ENCODE results near the gene TBX15.

Gene TBX15

GRCh38 chr1:118871582-118872171, 116.5 kb downstream of the TBX15 start:
- DNase-seq (ENCODE audit: low read depth): no peak
- no peak overlapping the region for H3K4me3 ChIP-seq (ENCODE audit: low read depth, low read length)
- TF ChIP-seq, protein P1, sequence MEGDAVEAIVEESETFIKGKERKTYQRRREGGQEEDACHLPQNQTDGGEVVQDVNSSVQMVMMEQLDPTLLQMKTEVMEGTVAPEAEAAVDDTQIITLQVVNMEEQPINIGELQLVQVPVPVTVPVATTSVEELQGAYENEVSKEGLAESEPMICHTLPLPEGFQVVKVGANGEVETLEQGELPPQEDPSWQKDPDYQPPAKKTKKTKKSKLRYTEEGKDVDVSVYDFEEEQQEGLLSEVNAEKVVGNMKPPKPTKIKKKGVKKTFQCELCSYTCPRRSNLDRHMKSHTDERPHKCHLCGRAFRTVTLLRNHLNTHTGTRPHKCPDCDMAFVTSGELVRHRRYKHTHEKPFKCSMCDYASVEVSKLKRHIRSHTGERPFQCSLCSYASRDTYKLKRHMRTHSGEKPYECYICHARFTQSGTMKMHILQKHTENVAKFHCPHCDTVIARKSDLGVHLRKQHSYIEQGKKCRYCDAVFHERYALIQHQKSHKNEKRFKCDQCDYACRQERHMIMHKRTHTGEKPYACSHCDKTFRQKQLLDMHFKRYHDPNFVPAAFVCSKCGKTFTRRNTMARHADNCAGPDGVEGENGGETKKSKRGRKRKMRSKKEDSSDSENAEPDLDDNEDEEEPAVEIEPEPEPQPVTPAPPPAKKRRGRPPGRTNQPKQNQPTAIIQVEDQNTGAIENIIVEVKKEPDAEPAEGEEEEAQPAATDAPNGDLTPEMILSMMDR (IDR thresholded peaks at IDR 0.05; ENCODE audit: control insufficient read depth, extremely low read depth, insufficient read depth): no peak

GRCh38 chr1:118868387-118868786, 119.8 kb downstream of the TBX15 start:
- TF ChIP-seq, protein P1 (IDR thresholded peaks at IDR 0.05; ENCODE audit: control insufficient read depth, extremely low read depth, insufficient read depth): no peak

DNA sequence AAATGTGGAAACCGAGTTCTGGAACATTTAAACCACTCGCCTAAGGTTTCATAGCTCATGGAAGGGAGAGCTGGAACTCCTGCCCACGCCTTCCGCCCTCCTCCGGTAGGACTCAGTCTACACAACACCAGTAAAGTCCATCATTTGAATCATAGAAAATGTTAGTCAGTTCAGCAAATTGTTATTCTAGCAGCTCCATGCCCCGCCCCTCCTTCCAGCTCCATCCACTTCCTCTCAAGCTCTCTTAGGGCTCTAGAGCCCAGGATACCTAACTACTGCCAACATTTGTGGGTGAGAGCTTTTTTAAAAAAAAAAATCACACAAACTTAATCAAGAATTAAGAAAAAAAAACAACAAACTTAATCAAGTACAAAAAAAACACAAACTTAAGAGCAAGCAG, 121.8 kb downstream of the TBX15 start:
- TF ChIP-seq, protein P1 (IDR thresholded peaks at IDR 0.05; ENCODE audit: control insufficient read depth, extremely low read depth, insufficient read depth): no peak
- no peak overlapping the region for H3K4me3 ChIP-seq (ENCODE audit: low read depth, low read length)
- no peak for DNase-seq (ENCODE audit: low read depth)

More at GRCh38 chr1:118868387-118868786, 119.8 kb downstream of the TBX15 start:
- no peak for DNase-seq (ENCODE audit: low read depth)
- no peak overlapping the region for H3K4me3 ChIP-seq (ENCODE audit: low read depth, low read length)

- no peak overlapping the region for H3K4me3 ChIP-seq (ENCODE audit: low read depth, low read length)
- DNase-seq (ENCODE audit: low read depth): no peak
- TF ChIP-seq, protein P1 (IDR thresholded peaks at IDR 0.05; ENCODE audit: control insufficient read depth, extremely low read depth, insufficient read depth): no peak
These were observed 124.5 kb downstream of the TBX15 start for GRCh38 chr1:118863688-118864087.

- no peak overlapping the region for H3K4me3 ChIP-seq (ENCODE audit: low read depth, low read length)
- TF ChIP-seq, protein P1 (IDR thresholded peaks at IDR 0.05; ENCODE audit: control insufficient read depth, extremely low read depth, insufficient read depth): no peak
- no peak for DNase-seq (ENCODE audit: low read depth)
These were observed 125.4 kb downstream of the TBX15 start for GRCh38 chr1:118862755-118863154.

- H3K4me3 ChIP-seq (ENCODE audit: low read depth, low read length): no peak overlapping the region
- DNase-seq (ENCODE audit: low read depth): no peak
- TF ChIP-seq, protein P1 (IDR thresholded peaks at IDR 0.05; ENCODE audit: control insufficient read depth, extremely low read depth, insufficient read depth): no peak
These were observed 126.9 kb downstream of the TBX15 start for GRCh38 chr1:118861216-118861615.

GRCh38 chr1:118859999-118860398, 128.1 kb downstream of the TBX15 start:
- no peak for DNase-seq (ENCODE audit: low read depth)
- TF ChIP-seq, protein P1 (IDR thresholded peaks at IDR 0.05; ENCODE audit: control insufficient read depth, extremely low read depth, insufficient read depth): 0 out of 2 replicates have a peak, but pooled peaks have one; percentile 15
- no peak overlapping the region for H3K4me3 ChIP-seq (ENCODE audit: low read depth, low read length)
